HCT116 (cell line): ENCODE data around the gene ITSN1. TPM values are rescaled to one million over a fixed set of nuclear protein-coding genes. Genes with fewer than 3 reads are reported as not detected.

ENCODE experiments used
- ATAC-seq: fragments of 200-7000 bp; cut with Tn5 transposase; 2 replicates; pipeline ENCODE4 v1.9.1; 2020; ENCODE audit warnings: mild to moderate bottlenecking, moderate library complexity
- BruUV-seq: library from RNA; stranded (reverse); fragments of 400-500 nt; replicated peaks from 2 replicates; lab custom pipeline; 2021; lab: Mats Ljungman, UMichigan
- CTCF ChIA-PET: fragments of 300-600 bp; sonication (Branson Sonifier 250); formaldehyde crosslinking; loops from one replicate; lab custom pipeline; 2021; ENCODE audit warnings: antibody characterized with exemption; lab: Charles Lee
- POLR2A ChIA-PET: fragments of 300-600, 350-600 bp; sonication (Branson Sonifier 250); formaldehyde crosslinking; loops from one replicate; lab custom pipeline; 2021; ENCODE audit warnings: antibody characterized with exemption; lab: Charles Lee
- RAD21 ChIA-PET, 2 experiments: fragments of 300-600 bp; sonication (Branson Sonifier 250); formaldehyde crosslinking; loops; one replicate each; lab custom pipeline; 2023; ENCODE audit warnings: low total read pairs in 2 of 2; ENCODE audit not compliant: uncharacterized antibody in 2 of 2, unreplicated experiment in 2 of 2, low non-redundant PET in 1 of 2; lab: Charles Lee
- DNase-seq: peaks from one replicate; pipeline ENCODE4 v3.0.0-alpha.2; 2010; ENCODE audit warnings: low read depth, low spot score
- H2AFZ ChIP-seq: fragments of 200-600 bp; shearing (Covaris generic), sonication (generic); 2 replicates; pipeline ENCODE4 v1.6.1; 2017; ENCODE audit warnings: low read depth, mixed run types, mixed read lengths, antibody characterized with exemption, low read length; ENCODE audit not compliant: poor library complexity, severe bottlenecking
- H3K27ac ChIP-seq: 2 replicates; pipeline ENCODE4 v1.5.1; 2012; ENCODE audit warnings: low read depth, low read length
- H3K27me3 ChIP-seq: fragments of 200-600 bp; sonication (generic); 2 replicates; pipeline ENCODE4 v1.6.1; 2016; ENCODE audit warnings: mixed run types, low read length, mixed read lengths; ENCODE audit not compliant: insufficient read depth
- H3K36me3 ChIP-seq, 2 experiments: fragments of 200-500 bp in 1 of 2; fragments of 200-600 bp in 1 of 2; sonication (Bioruptor generic) in 1 of 2; sonication (generic) in 1 of 2; 2 replicates each; pipeline versions ENCODE4 v1.5.1 to v1.6.1; 2014 to 2016; ENCODE audit warnings: low read length in 2 of 2, inconsistent platforms in 1 of 2, mixed read lengths in 1 of 2, mixed run types in 1 of 2; ENCODE audit not compliant: insufficient read depth in 2 of 2, control insufficient read depth in 1 of 2
- H3K4me1 ChIP-seq, 2 experiments: fragments of 200-600 bp in 1 of 2; sonication (generic) in 1 of 2; 2 replicates each; pipeline versions ENCODE4 v1.5.1 to v1.6.1; 2012 to 2017; ENCODE audit warnings: low read length in 2 of 2, inconsistent platforms in 1 of 2, mild to moderate bottlenecking in 1 of 2, mixed read lengths in 1 of 2, mixed run types in 1 of 2, moderate library complexity in 1 of 2; ENCODE audit not compliant: insufficient read depth in 2 of 2, control insufficient read depth in 1 of 2
- H3K4me2 ChIP-seq: fragments of 200-600 bp; sonication (generic); 2 replicates; pipeline ENCODE4 v1.6.1; 2017; ENCODE audit warnings: mixed run types, low read length, mixed read lengths
- H3K4me3 ChIP-seq, 2 experiments: fragments of 200-600 bp in 1 of 2; sonication (generic) in 1 of 2; replicated peaks in 1 of 2; 2 replicates each; pipeline ENCODE4 v1.5.1; 2011 to 2016; ENCODE audit warnings: low read length in 2 of 2, control low read depth in 1 of 2, low read depth in 1 of 2, mild to moderate bottlenecking in 1 of 2, mixed read lengths in 1 of 2, mixed run types in 1 of 2
- H3K79me2 ChIP-seq: fragments of 200-600 bp; sonication (generic); 2 replicates; pipeline ENCODE4 v1.6.1; 2017; ENCODE audit warnings: mild to moderate bottlenecking, mixed run types, low read length, moderate library complexity, mixed read lengths; ENCODE audit not compliant: insufficient read depth
- H3K9ac ChIP-seq: fragments of 200-600 bp; sonication (generic); 2 replicates; pipeline ENCODE4 v1.6.1; 2016; ENCODE audit warnings: low read length, mixed read lengths
- H3K9me2 ChIP-seq: fragments of 200-600 bp; sonication (generic), shearing (Covaris generic); 2 replicates; pipeline ENCODE4 v1.6.1; 2017; ENCODE audit warnings: mixed run types, mild to moderate bottlenecking, moderate library complexity; ENCODE audit not compliant: insufficient read depth
- H3K9me3 ChIP-seq, 2 experiments: fragments of 200-500 bp in 1 of 2; fragments of 200-600 bp in 1 of 2; sonication (Bioruptor generic) in 1 of 2; sonication (generic) in 1 of 2; 2 replicates each; pipeline ENCODE4 v1.6.1; 2014 to 2017; ENCODE audit warnings: low read length in 2 of 2, mixed read lengths in 2 of 2, inconsistent platforms in 1 of 2, low read depth in 1 of 2, mild to moderate bottlenecking in 1 of 2, mixed run types in 1 of 2, moderate library complexity in 1 of 2; ENCODE audit not compliant: control insufficient read depth in 1 of 2, insufficient read depth in 1 of 2
- H4K20me1 ChIP-seq: fragments of 200-600 bp; sonication (generic), shearing (Covaris generic); 2 replicates; pipeline ENCODE4 v1.6.1; 2017; ENCODE audit warnings: mixed run types, mild to moderate bottlenecking, moderate library complexity; ENCODE audit not compliant: insufficient read depth
- CBX3 ChIP-seq: IDR thresholded peaks from 2 replicates; pipeline ENCODE4 v1.6.1; 2012; ENCODE audit warnings: low read depth
- CEBPB ChIP-seq: IDR thresholded peaks from 2 replicates; pipeline ENCODE4 v1.6.1; 2012; ENCODE audit warnings: low read depth
- CTCF ChIP-seq, 3 experiments: fragments of 200-600 bp in 1 of 3; sonication (generic) in 1 of 3; IDR thresholded peaks in 2 of 3; conservative IDR thresholded peaks in 1 of 3; 2 replicates each; pipeline ENCODE4 v1.5.1; 2012 to 2017; ENCODE audit warnings: low read depth in 2 of 3, low read length in 2 of 3, antibody characterized with exemption in 1 of 3, borderline replicate concordance in 1 of 3, control low read depth in 1 of 3, mild to moderate bottlenecking in 1 of 3, mixed read lengths in 1 of 3, mixed run types in 1 of 3, moderate library complexity in 1 of 3; ENCODE audit not compliant: insufficient read depth in 1 of 3
- EGR1 ChIP-seq: IDR thresholded peaks from 2 replicates; pipeline ENCODE4 v1.6.1; 2012; ENCODE audit warnings: low read depth
- EZH2 ChIP-seq: fragments of 200-600 bp; sonication (generic); IDR thresholded peaks from 2 replicates; pipeline ENCODE4 v1.6.1; 2017; ENCODE audit warnings: antibody characterized with exemption, mixed run types
- EZH2phosphoT487 ChIP-seq: fragments of 200-600 bp; IDR thresholded peaks from 2 replicates; pipeline ENCODE4 v1.6.1; 2018; ENCODE audit warnings: antibody characterized with exemption, borderline replicate concordance
- JUND ChIP-seq: IDR thresholded peaks from 2 replicates; pipeline ENCODE4 v1.6.1; 2012
- MAX ChIP-seq: IDR thresholded peaks from 2 replicates; pipeline ENCODE4 v1.6.1; 2012
- POLR2AphosphoS5 ChIP-seq: IDR thresholded peaks from 2 replicates; pipeline ENCODE4 v1.6.1; 2011; ENCODE audit warnings: mild to moderate bottlenecking, low read depth, low read length, moderate library complexity
- TCF7L2 ChIP-seq: IDR thresholded peaks from 2 replicates; pipeline ENCODE4 v1.7.0; 2011; ENCODE audit warnings: borderline replicate concordance, inconsistent platforms; ENCODE audit not compliant: insufficient read depth, insufficient read length; ENCODE audit errors: extremely low read depth
- YY1 ChIP-seq: IDR thresholded peaks from 2 replicates; pipeline ENCODE4 v1.6.1; 2011; ENCODE audit warnings: low read length, low read depth, moderate library complexity, mild to moderate bottlenecking; ENCODE audit not compliant: insufficient replicate concordance; ENCODE audit errors: extremely low read depth
- ZBTB33 ChIP-seq: IDR thresholded peaks from 2 replicates; pipeline ENCODE4 v1.6.1; 2011; ENCODE audit warnings: mild to moderate bottlenecking, low read length, moderate library complexity; ENCODE audit not compliant: insufficient replicate concordance; ENCODE audit errors: extremely low read depth
- ZFX ChIP-seq: fragments of 450-650 bp; IDR thresholded peaks from 2 replicates; pipeline ENCODE4 v1.6.1; 2017
- ZNF274 ChIP-seq: fragments of 200-500 bp; sonication (Bioruptor generic); IDR thresholded peaks from 2 replicates; pipeline ENCODE4 v1.6.1; 2014; ENCODE audit warnings: mild to moderate bottlenecking, low read depth, low read length, inconsistent platforms
- intact Hi-C: fragments of 100-400 bp; cut with micrococcal nuclease; formaldehyde crosslinking; loops from 2 replicates; pipeline ENCODE4 v1.10.0; 2022
- total RNA-seq: library from RNA; stranded (reverse); gene quantifications from one replicate; pipeline ENCODE4 v1.2.1, GENCODE V29; 2021; ENCODE audit not compliant: unreplicated experiment

ITSN1 gene
- total RNA-seq, 1 experiment from 2014 or later, result 25.8 TPM

GRCh38 chr21:33657124-33657820 is 15.0 kb downstream of the ITSN1 start (continued):
- TF ChIP-seq CTCF (IDR thresholded peaks at IDR 0.05 in 2 of 3, conservative IDR thresholded peaks at IDR 0.05 in 1 of 3; ENCODE audit: borderline replicate concordance in 1 of 3, insufficient read depth in 1 of 3, low read depth in 2 of 3, low read length in 2 of 3) (no peak), EGR1 (no peak), EZH2 (no peak), JUND (no peak), EZH2phosphoT487 (no peak), CEBPB (no peak), YY1 (no peak), ZNF274 (no peak)

GRCh38 chr21:33658919-33659567 is 16.7 kb downstream of the ITSN1 start:
- peaks cover 0 to 10% of the 10 kb centered on the region in 2 experiments; a peak in 1 of 4 replicates for H3K9me3 ChIP-seq
- no peak overlapping the region for H3K4me3 ChIP-seq
- ChIA-PET RAD21 (no interaction called here), CTCF (no interaction called here), POLR2A (no interaction called here)
- H3K27ac ChIP-seq, result no peak overlapping the region
- no peaks in the 10 kb centered on the region for H3K9me2 ChIP-seq
- DNase-seq (no peak), ATAC-seq (no peak)
- no peaks in the 10 kb centered on the region for H4K20me1 ChIP-seq
- H3K36me3 ChIP-seq, result no peaks in the 10 kb centered on the region
- no peak overlapping the region for H3K9ac ChIP-seq
- H3K4me2 ChIP-seq, result no peak overlapping the region
- intact Hi-C loops, result no loop called here
- no peak overlapping the region for H2AFZ ChIP-seq
- BruUV-seq, result no TSS peak
- TF ChIP-seq EGR1, result no peak
- TF ChIP-seq ZFX, result no peak
- no peak for TF ChIP-seq CBX3
- no peak for TF ChIP-seq MAX
- TF ChIP-seq EZH2, result no peak
- no peak for TF ChIP-seq POLR2AphosphoS5
- TF ChIP-seq JUND, result no peak
- TF ChIP-seq ZBTB33, result no peak
- no peak for TF ChIP-seq TCF7L2
- peaks cover 31 to 47% of the 10 kb centered on the region in 2 experiments for H3K4me1 ChIP-seq
- no peaks in the 10 kb centered on the region for H3K27me3 ChIP-seq
- peaks cover 80% of the 10 kb centered on the region for H3K79me2 ChIP-seq
